ENCODE data around the gene CYTH4.

- TF ChIP-seq CTCF (IDR thresholded peaks at IDR 0.05; ENCODE audit: extremely low read depth in 1 of 2, insufficient read depth in 1 of 2, low read depth in 1 of 2, low read length in 2 of 2) (no peak), POLR2A (IDR thresholded peaks at IDR 0.05; ENCODE audit: low read depth, low read length) (no peak), MYC (IDR thresholded peaks at IDR 0.05; ENCODE audit: low read depth, low read length) (no peak), EZH2 (IDR thresholded peaks at IDR 0.05; ENCODE audit: borderline replicate concordance, low read depth, low read length, severe bottlenecking) (no peak), POLR2AphosphoS5 (IDR thresholded peaks at IDR 0.05; ENCODE audit: insufficient read depth, low read depth, low read length) (no peak), GATA2 (IDR thresholded peaks at IDR 0.05; ENCODE audit: insufficient read depth, insufficient read length, low read depth, low read length) (no peak), JUN (IDR thresholded peaks at IDR 0.05; ENCODE audit: borderline replicate concordance, insufficient read depth, insufficient read length, low read depth) (no peak), MAX (IDR thresholded peaks at IDR 0.05; ENCODE audit: insufficient read depth, insufficient read length) (no peak)
These were observed 22.5 kb downstream of the CYTH4 start for GRCh38 chr22:37304595-37305343.

Measured in endothelial cell of umbilical vein (primary cell).